OCI-LY7 (cell line): ENCODE results near the gene SLC25A46.

Source experiments
- CTCF ChIP-seq: fragments of 200-600 bp; sonication (generic); conservative IDR thresholded peaks from 2 replicates; pipeline ENCODE4 v1.5.1; 2014; ENCODE audit warnings: mild to moderate bottlenecking, antibody characterized with exemption, low read length, moderate library complexity, mixed read lengths
- EZH2phosphoT487 ChIP-seq: fragments of 200-600 bp; sonication (generic); IDR thresholded peaks from 2 replicates; pipeline ENCODE4 v1.6.1; 2018; ENCODE audit warnings: low read depth, borderline replicate concordance, mild to moderate bottlenecking, mixed run types, antibody characterized with exemption, low read length, moderate library complexity, mixed read lengths

GRCh38 chr5:110705349-110705748, 33.5 kb upstream of the SLC25A46 start:
- TF ChIP-seq CTCF (no peak), EZH2phosphoT487 (no peak)
